SJCRH30 (cell line): ENCODE results near the gene MTFP1. TPM values are rescaled to one million over a fixed set of nuclear protein-coding genes. Genes with fewer than 3 reads are reported as not detected.

Experiments used
- DNase-seq, 2 experiments: peaks; one replicate each; pipeline ENCODE4 v3.0.0-alpha.2; 2015 to 2020
- H3K27ac ChIP-seq: fragments of 250-450 bp; sonication (Bioruptor Pico); 2 replicates; pipeline ENCODE4 v1.5.1; 2020; ENCODE audit warnings: mild to moderate bottlenecking, moderate library complexity
- H3K27me3 ChIP-seq: fragments of 250-450 bp; sonication (Bioruptor Pico); 2 replicates; pipeline ENCODE4 v1.5.1; 2020; ENCODE audit warnings: mild to moderate bottlenecking, moderate library complexity
- H3K36me3 ChIP-seq: fragments of 250-450 bp; sonication (Bioruptor Pico); 2 replicates; pipeline ENCODE4 v1.5.1; 2020; ENCODE audit warnings: mild to moderate bottlenecking, moderate library complexity
- H3K4me1 ChIP-seq: fragments of 250-450 bp; sonication (Bioruptor Pico); 2 replicates; pipeline ENCODE4 v1.5.1; 2020; ENCODE audit warnings: mild to moderate bottlenecking, moderate library complexity
- H3K4me3 ChIP-seq: fragments of 250-450 bp; sonication (Bioruptor Pico); 2 replicates; pipeline ENCODE4 v1.5.1; 2020; ENCODE audit warnings: mild to moderate bottlenecking, moderate library complexity
- H3K9me3 ChIP-seq: fragments of 250-450 bp; sonication (Bioruptor Pico); replicated peaks from 2 replicates; pipeline ENCODE4 v1.5.1; 2020; ENCODE audit warnings: mild to moderate bottlenecking, moderate library complexity
- total RNA-seq: library from RNA; depleted of rRNA; stranded (reverse); fragments of >200 nt; shearing (Covaris generic); gene quantifications from 2 replicates; pipeline ENCODE4 v1.2.3, GENCODE V29; 2014

MTFP1 gene
- total RNA-seq, 1 experiment from 2014 or later, result 19.6 TPM

- Histone ChIP-seq H3K27me3 (no peaks in the 10 kb centered on the region), H3K36me3 (no peaks in the 10 kb centered on the region), H3K4me3 (no peak overlapping the region; the same call in 1 of the 2 replicates), H3K27ac (no peak overlapping the region), H3K9me3 (no peaks in the 10 kb centered on the region), H3K4me1 (peaks cover 12% of the 10 kb centered on the region; the same call in 1 of the 2 replicates)
- DNase-seq, result peak; percentile 36 to 48
Measured at GRCh38 chr22:30426388-30427353, 1.1 kb downstream of the MTFP1 start.

GRCh38 chr22:30427871-30428270 is 2.3 kb downstream of the MTFP1 start:
- H3K4me3 ChIP-seq, result no peak overlapping the region

GRCh38 chr22:30429887-30430286 is 4.3 kb downstream of the MTFP1 start:
- no peak overlapping the region for H3K27ac ChIP-seq
- 0 out of 2 replicates have a peak, but pooled peaks cover 1% of the 10 kb centered on the region for H3K4me1 ChIP-seq
- no peaks in the 10 kb centered on the region for H3K27me3 ChIP-seq
- no peak overlapping the region for H3K4me3 ChIP-seq
- H3K9me3 ChIP-seq, result no peaks in the 10 kb centered on the region
- DNase-seq, result no peak
- H3K36me3 ChIP-seq, result no peaks in the 10 kb centered on the region

More at GRCh38 chr22:30427871-30428270, 2.3 kb downstream of the MTFP1 start:
- Histone ChIP-seq H3K27me3 (no peaks in the 10 kb centered on the region), H3K36me3 (no peaks in the 10 kb centered on the region), H3K9me3 (no peaks in the 10 kb centered on the region), H3K27ac (no peak overlapping the region), H3K4me1 (0 out of 2 replicates have a peak, but pooled peaks cover 6% of the 10 kb centered on the region)
- DNase-seq, result no peak

GRCh38 chr22:30430933-30431332 is 5.4 kb downstream of the MTFP1 start:
- Histone ChIP-seq H3K4me3 (no peak overlapping the region), H3K4me1 (no peaks in the 10 kb centered on the region), H3K36me3 (no peaks in the 10 kb centered on the region), H3K27ac (no peak overlapping the region), H3K9me3 (no peaks in the 10 kb centered on the region), H3K27me3 (no peaks in the 10 kb centered on the region)
- DNase-seq, result no peak

- H3K27ac ChIP-seq, result no peak overlapping the region
- H3K27me3 ChIP-seq, result no peaks in the 10 kb centered on the region
- DNase-seq, result no peak
- no peaks in the 10 kb centered on the region for H3K9me3 ChIP-seq
- H3K36me3 ChIP-seq, result no peaks in the 10 kb centered on the region
- H3K4me3 ChIP-seq, result no peak overlapping the region
- H3K4me1 ChIP-seq, result no peaks in the 10 kb centered on the region
Measured at GRCh38 chr22:30432096-30432495, 6.5 kb downstream of the MTFP1 start.

GRCh38 chr22:30432520-30432919 is 7.0 kb downstream of the MTFP1 start:
- no peak overlapping the region for H3K4me3 ChIP-seq
- no peak overlapping the region for H3K27ac ChIP-seq
- H3K36me3 ChIP-seq, result no peaks in the 10 kb centered on the region
- H3K4me1 ChIP-seq, result no peaks in the 10 kb centered on the region
- H3K27me3 ChIP-seq, result no peaks in the 10 kb centered on the region
- DNase-seq, result no peak
- H3K9me3 ChIP-seq, result no peaks in the 10 kb centered on the region

- Histone ChIP-seq H3K27me3 (no peaks in the 10 kb centered on the region), H3K4me1 (no peaks in the 10 kb centered on the region), H3K27ac (no peak overlapping the region), H3K36me3 (no peaks in the 10 kb centered on the region), H3K9me3 (no peaks in the 10 kb centered on the region), H3K4me3 (no peak overlapping the region)
- no peak for DNase-seq
Measured at GRCh38 chr22:30433227-30433626, 7.7 kb downstream of the MTFP1 start.

GRCh38 chr22:30433773-30434172 is 8.2 kb downstream of the MTFP1 start:
- no peak overlapping the region for H3K27ac ChIP-seq
- no peaks in the 10 kb centered on the region for H3K9me3 ChIP-seq
- no peak overlapping the region for H3K4me3 ChIP-seq
- H3K36me3 ChIP-seq, result no peaks in the 10 kb centered on the region
- no peaks in the 10 kb centered on the region for H3K27me3 ChIP-seq
- DNase-seq, result no peak
- no peaks in the 10 kb centered on the region for H3K4me1 ChIP-seq

- no peaks in the 10 kb centered on the region for H3K36me3 ChIP-seq
Measured at GRCh38 chr22:30434843-30435242, 9.3 kb downstream of the MTFP1 start.

GRCh38 chr22:30435674-30436126 is 10.1 kb downstream of the MTFP1 start:
- Histone ChIP-seq H3K9me3 (no peaks in the 10 kb centered on the region), H3K36me3 (no peaks in the 10 kb centered on the region), H3K27me3 (no peaks in the 10 kb centered on the region), H3K4me1 (no peaks in the 10 kb centered on the region), H3K4me3 (no peak overlapping the region), H3K27ac (no peak overlapping the region)
- no peak for DNase-seq

More at GRCh38 chr22:30434843-30435242, 9.3 kb downstream of the MTFP1 start:
- Histone ChIP-seq H3K27ac (no peak overlapping the region), H3K4me3 (no peak overlapping the region), H3K27me3 (no peaks in the 10 kb centered on the region), H3K4me1 (no peaks in the 10 kb centered on the region), H3K9me3 (no peaks in the 10 kb centered on the region)
- no peak for DNase-seq

GRCh38 chr22:30436196-30436595 is 10.6 kb downstream of the MTFP1 start:
- Histone ChIP-seq H3K4me1 (no peaks in the 10 kb centered on the region), H3K27ac (no peak overlapping the region), H3K36me3 (no peaks in the 10 kb centered on the region), H3K9me3 (no peaks in the 10 kb centered on the region), H3K4me3 (no peak overlapping the region), H3K27me3 (no peaks in the 10 kb centered on the region)
- DNase-seq, result no peak

GRCh38 chr22:30438559-30438958 is 13.0 kb downstream of the MTFP1 start:
- no peaks in the 10 kb centered on the region for H3K4me1 ChIP-seq
- no peak overlapping the region for H3K4me3 ChIP-seq
- no peaks in the 10 kb centered on the region for H3K9me3 ChIP-seq
- no peaks in the 10 kb centered on the region for H3K36me3 ChIP-seq
- DNase-seq, result no peak
- no peaks in the 10 kb centered on the region for H3K27me3 ChIP-seq
- H3K27ac ChIP-seq, result no peak overlapping the region

- Histone ChIP-seq H3K9me3 (no peaks in the 10 kb centered on the region), H3K27ac (no peak overlapping the region), H3K27me3 (no peaks in the 10 kb centered on the region), H3K4me3 (no peak overlapping the region), H3K36me3 (no peaks in the 10 kb centered on the region), H3K4me1 (no peaks in the 10 kb centered on the region; the same call in 1 of the 2 replicates)
- no peak for DNase-seq
Measured at GRCh38 chr22:30439226-30439625, 13.7 kb downstream of the MTFP1 start.

- no peaks in the 10 kb centered on the region; the same call in 1 of the 2 replicates for H3K4me1 ChIP-seq
- no peak overlapping the region for H3K27ac ChIP-seq
- H3K9me3 ChIP-seq, result no peaks in the 10 kb centered on the region
- H3K27me3 ChIP-seq, result no peaks in the 10 kb centered on the region
- H3K4me3 ChIP-seq, result no peak overlapping the region
- H3K36me3 ChIP-seq, result no peaks in the 10 kb centered on the region
- DNase-seq, result no peak
Measured at GRCh38 chr22:30439836-30440235, 14.3 kb downstream of the MTFP1 start.

GRCh38 chr22:30441088-30441487 is 15.5 kb downstream of the MTFP1 start:
- no peak overlapping the region for H3K27ac ChIP-seq
- DNase-seq, result no peak
- H3K9me3 ChIP-seq, result no peaks in the 10 kb centered on the region
- H3K36me3 ChIP-seq, result no peaks in the 10 kb centered on the region
- no peak overlapping the region for H3K4me3 ChIP-seq
- H3K4me1 ChIP-seq, result no peaks in the 10 kb centered on the region; the same call in 1 of the 2 replicates
- H3K27me3 ChIP-seq, result no peaks in the 10 kb centered on the region
